Measurements from ENCODE around the gene ZNF689. TPM values are rescaled to one million over a fixed set of nuclear protein-coding genes. Genes with fewer than 3 reads are reported as not detected.

ZNF689 gene
- total and polyA plus RNA-seq, 2 of the 13 experiments (the other 11 are each of a cell fraction or from before 2014, with no cell fraction given), result 9.7 to 19.5 TPM

DNA sequence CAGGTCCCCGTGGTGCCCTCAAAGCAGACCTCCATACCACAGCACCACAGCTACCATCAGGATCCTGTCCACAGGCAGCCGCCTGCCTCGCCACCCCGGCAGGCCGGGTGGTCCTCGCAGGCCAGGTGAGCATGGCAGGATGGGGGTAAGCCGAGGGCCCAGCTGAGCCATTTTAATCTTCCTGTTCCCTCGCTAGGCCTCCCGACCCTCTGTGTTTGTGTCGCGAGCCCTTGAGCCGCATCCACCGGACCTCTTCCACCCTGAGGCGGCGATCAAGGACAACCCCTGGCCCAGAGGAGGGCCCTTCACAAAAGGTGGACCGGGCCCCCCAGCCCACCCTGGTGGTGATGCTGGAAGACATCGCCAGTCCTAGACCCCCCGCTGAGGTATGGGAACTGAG lies 42.5 kb upstream of the ZNF689 start (continued):
- TF ChIP-seq, protein P1, sequence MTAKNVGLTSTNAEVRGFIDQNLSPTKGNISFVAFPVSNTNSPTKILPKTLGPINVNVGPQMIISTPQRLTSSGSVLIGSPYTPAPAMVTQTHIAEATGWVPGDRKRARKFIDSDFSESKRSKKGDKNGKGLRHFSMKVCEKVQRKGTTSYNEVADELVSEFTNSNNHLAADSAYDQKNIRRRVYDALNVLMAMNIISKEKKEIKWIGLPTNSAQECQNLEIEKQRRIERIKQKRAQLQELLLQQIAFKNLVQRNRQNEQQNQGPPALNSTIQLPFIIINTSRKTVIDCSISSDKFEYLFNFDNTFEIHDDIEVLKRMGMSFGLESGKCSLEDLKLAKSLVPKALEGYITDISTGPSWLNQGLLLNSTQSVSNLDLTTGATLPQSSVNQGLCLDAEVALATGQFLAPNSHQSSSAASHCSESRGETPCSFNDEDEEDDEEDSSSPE (CRISPR knock-in tag; IDR thresholded peaks at IDR 0.05), result no peak
- TF ChIP-seq, protein P2, sequence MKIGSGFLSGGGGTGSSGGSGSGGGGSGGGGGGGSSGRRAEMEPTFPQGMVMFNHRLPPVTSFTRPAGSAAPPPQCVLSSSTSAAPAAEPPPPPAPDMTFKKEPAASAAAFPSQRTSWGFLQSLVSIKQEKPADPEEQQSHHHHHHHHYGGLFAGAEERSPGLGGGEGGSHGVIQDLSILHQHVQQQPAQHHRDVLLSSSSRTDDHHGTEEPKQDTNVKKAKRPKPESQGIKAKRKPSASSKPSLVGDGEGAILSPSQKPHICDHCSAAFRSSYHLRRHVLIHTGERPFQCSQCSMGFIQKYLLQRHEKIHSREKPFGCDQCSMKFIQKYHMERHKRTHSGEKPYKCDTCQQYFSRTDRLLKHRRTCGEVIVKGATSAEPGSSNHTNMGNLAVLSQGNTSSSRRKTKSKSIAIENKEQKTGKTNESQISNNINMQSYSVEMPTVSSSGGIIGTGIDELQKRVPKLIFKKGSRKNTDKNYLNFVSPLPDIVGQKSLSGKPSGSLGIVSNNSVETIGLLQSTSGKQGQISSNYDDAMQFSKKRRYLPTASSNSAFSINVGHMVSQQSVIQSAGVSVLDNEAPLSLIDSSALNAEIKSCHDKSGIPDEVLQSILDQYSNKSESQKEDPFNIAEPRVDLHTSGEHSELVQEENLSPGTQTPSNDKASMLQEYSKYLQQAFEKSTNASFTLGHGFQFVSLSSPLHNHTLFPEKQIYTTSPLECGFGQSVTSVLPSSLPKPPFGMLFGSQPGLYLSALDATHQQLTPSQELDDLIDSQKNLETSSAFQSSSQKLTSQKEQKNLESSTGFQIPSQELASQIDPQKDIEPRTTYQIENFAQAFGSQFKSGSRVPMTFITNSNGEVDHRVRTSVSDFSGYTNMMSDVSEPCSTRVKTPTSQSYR (CRISPR knock-in tag; IDR thresholded peaks at IDR 0.05; ENCODE audit: borderline replicate concordance), result no peak
- TF ChIP-seq, protein P3, sequence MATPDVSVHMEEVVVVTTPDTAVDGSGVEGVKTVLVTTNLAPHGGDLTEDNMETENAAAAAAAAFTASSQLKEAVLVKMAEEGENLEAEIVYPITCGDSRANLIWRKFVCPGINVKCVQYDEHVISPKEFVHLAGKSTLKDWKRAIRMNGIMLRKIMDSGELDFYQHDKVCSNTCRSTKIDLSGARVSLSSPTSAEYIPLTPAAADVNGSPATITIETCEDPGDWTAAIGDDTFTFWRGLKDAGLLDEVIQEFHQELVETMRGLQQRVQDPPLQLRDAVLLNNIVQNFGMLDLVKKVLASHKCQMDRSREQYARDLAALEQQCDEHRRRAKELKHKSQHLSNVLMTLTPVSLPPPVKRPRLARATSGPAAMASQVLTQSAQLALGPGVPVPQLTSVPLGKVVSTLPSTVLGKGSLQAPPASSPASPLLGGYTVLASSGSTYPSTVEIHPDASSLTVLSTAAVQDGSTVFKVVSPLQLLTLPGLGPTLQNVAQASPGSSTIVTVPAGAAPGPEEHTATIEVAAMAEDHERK (CRISPR knock-in tag; IDR thresholded peaks at IDR 0.05; ENCODE audit: low read depth), result no peak
- TF ChIP-seq ZNF17 (CRISPR knock-in tag; IDR thresholded peaks at IDR 0.05) (0 out of 2 replicates have a peak, but pooled peaks have one; percentile 15), KDM5B (CRISPR knock-in tag; IDR thresholded peaks at IDR 0.05; ENCODE audit: borderline replicate concordance) (peak; percentile 44; the same call in 1 of the 2 replicates), FOXA3 (CRISPR knock-in tag; IDR thresholded peaks at IDR 0.05) (no peak), CHCHD3 (CRISPR knock-in tag; IDR thresholded peaks at IDR 0.05) (no peak), ZNF891 (CRISPR knock-in tag; IDR thresholded peaks at IDR 0.05) (no peak)
- TF ChIP-seq, protein P4, sequence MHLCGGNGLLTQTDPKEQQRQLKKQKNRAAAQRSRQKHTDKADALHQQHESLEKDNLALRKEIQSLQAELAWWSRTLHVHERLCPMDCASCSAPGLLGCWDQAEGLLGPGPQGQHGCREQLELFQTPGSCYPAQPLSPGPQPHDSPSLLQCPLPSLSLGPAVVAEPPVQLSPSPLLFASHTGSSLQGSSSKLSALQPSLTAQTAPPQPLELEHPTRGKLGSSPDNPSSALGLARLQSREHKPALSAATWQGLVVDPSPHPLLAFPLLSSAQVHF (CRISPR knock-in tag; IDR thresholded peaks at IDR 0.05), result no peak
- TF ChIP-seq, protein P5, sequence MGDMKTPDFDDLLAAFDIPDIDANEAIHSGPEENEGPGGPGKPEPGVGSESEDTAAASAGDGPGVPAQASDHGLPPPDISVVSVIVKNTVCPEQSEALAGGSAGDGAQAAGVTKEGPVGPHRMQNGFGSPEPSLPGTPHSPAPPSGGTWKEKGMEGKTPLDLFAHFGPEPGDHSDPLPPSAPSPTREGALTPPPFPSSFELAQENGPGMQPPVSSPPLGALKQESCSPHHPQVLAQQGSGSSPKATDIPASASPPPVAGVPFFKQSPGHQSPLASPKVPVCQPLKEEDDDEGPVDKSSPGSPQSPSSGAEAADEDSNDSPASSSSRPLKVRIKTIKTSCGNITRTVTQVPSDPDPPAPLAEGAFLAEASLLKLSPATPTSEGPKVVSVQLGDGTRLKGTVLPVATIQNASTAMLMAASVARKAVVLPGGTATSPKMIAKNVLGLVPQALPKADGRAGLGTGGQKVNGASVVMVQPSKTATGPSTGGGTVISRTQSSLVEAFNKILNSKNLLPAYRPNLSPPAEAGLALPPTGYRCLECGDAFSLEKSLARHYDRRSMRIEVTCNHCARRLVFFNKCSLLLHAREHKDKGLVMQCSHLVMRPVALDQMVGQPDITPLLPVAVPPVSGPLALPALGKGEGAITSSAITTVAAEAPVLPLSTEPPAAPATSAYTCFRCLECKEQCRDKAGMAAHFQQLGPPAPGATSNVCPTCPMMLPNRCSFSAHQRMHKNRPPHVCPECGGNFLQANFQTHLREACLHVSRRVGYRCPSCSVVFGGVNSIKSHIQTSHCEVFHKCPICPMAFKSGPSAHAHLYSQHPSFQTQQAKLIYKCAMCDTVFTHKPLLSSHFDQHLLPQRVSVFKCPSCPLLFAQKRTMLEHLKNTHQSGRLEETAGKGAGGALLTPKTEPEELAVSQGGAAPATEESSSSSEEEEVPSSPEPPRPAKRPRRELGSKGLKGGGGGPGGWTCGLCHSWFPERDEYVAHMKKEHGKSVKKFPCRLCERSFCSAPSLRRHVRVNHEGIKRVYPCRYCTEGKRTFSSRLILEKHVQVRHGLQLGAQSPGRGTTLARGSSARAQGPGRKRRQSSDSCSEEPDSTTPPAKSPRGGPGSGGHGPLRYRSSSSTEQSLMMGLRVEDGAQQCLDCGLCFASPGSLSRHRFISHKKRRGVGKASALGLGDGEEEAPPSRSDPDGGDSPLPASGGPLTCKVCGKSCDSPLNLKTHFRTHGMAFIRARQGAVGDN (CRISPR knock-in tag; IDR thresholded peaks at IDR 0.05), result peak; percentile 12; the same call in 1 of the 2 replicates

Measured in HepG2 (cell line).